Stomach (tissue), 4 donors: ENCODE data around the gene ZNF576.

Source experiments
- POLR2AphosphoS5 ChIP-seq, 3 donors: sonication (generic); formaldehyde crosslinking; IDR thresholded peaks; one replicate each; pipeline ENCODE4 v1.6.1; 2016; ENCODE audit warnings: antibody characterized with exemption in 3 of 3
- TF ChIP-seq, protein P1 (sequence below), 7 experiments: fragments of 450-650 bp in 4 of 7; fragments of 200-600 bp in 3 of 7; sonication (generic) in 3 of 7; IDR thresholded peaks; one replicate each; pipeline ENCODE4 v1.5.1; 2016 to 2019; ENCODE audit warnings: antibody characterized with exemption in 7 of 7, control low read depth in 2 of 7, mild to moderate bottlenecking in 1 of 7

DNA sequence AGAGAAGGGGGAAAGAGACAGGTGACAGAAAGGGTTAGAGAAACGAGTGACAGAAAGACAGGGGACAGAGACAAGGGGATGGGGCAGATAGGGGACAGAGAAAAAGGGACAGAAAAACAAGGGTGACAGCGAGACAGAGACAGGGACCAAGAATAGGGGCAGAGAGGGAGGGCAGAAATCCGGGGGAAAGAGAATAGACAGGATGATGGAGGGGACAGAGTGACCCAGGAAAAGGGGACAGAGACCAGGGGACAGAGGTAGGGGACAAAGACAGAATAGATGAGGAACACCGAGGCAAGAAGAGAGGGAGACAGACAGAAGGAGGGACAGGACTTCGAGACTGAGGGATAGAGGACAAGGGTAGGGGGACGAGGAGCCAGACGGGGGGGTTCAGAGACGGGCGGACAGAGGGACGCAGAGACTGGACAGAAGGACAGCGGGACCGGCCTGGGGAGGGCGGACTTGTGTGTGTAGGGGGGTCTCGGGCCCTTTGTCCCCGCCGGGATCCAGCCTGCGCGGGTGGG, 42.7 kb downstream of the ZNF576 start:
- TF ChIP-seq, protein P1, sequence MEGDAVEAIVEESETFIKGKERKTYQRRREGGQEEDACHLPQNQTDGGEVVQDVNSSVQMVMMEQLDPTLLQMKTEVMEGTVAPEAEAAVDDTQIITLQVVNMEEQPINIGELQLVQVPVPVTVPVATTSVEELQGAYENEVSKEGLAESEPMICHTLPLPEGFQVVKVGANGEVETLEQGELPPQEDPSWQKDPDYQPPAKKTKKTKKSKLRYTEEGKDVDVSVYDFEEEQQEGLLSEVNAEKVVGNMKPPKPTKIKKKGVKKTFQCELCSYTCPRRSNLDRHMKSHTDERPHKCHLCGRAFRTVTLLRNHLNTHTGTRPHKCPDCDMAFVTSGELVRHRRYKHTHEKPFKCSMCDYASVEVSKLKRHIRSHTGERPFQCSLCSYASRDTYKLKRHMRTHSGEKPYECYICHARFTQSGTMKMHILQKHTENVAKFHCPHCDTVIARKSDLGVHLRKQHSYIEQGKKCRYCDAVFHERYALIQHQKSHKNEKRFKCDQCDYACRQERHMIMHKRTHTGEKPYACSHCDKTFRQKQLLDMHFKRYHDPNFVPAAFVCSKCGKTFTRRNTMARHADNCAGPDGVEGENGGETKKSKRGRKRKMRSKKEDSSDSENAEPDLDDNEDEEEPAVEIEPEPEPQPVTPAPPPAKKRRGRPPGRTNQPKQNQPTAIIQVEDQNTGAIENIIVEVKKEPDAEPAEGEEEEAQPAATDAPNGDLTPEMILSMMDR (IDR thresholded peaks at IDR 0.05) = no peak
- no peak for TF ChIP-seq POLR2AphosphoS5 (IDR thresholded peaks at IDR 0.05)
